Hepatocyte (in vitro differentiated cells): ENCODE measurements around the gene NME7. TPM values are rescaled to one million over a fixed set of nuclear protein-coding genes. Genes with fewer than 3 reads are reported as not detected.

Experiments used
- DNase-seq: peaks from one replicate; pipeline ENCODE4 v3.0.0-alpha.2; 2016; ENCODE audit warnings: low spot score
- H2AFZ ChIP-seq: fragments of 200-600 bp; sonication (generic); 2 replicates; pipeline ENCODE4 v1.6.0; 2016; ENCODE audit warnings: antibody characterized with exemption, mild to moderate bottlenecking
- H3K27ac ChIP-seq: fragments of 200-600 bp; sonication (generic); 2 replicates; pipeline ENCODE4 v1.5.1; 2016; ENCODE audit warnings: mild to moderate bottlenecking
- H3K27me3 ChIP-seq: fragments of 200-600 bp; sonication (generic); 2 replicates; pipeline ENCODE4 v1.6.1; 2016
- H3K36me3 ChIP-seq: fragments of 200-600 bp; sonication (generic); replicated peaks from 2 replicates; pipeline ENCODE4 v1.5.1; 2016; ENCODE audit warnings: low read depth; ENCODE audit not compliant: insufficient read depth
- H3K4me1 ChIP-seq: fragments of 200-600 bp; sonication (generic); 2 replicates; pipeline ENCODE4 v1.5.1; 2016; ENCODE audit warnings: mild to moderate bottlenecking, moderate library complexity; ENCODE audit not compliant: insufficient read depth
- H3K4me2 ChIP-seq: fragments of 200-600 bp; sonication (generic); 2 replicates; pipeline ENCODE4 v1.6.0; 2016
- H3K4me3 ChIP-seq: fragments of 200-600 bp; sonication (generic); 2 replicates; pipeline ENCODE4 v1.5.1; 2016; ENCODE audit warnings: mild to moderate bottlenecking
- H3K79me2 ChIP-seq: fragments of 200-600 bp; sonication (generic); 2 replicates; pipeline ENCODE4 v1.6.0; 2017; ENCODE audit warnings: mild to moderate bottlenecking
- H3K9me2 ChIP-seq: fragments of 200-600 bp; sonication (generic); replicated peaks from 2 replicates; pipeline ENCODE4 v1.6.0; 2017; ENCODE audit warnings: mild to moderate bottlenecking; ENCODE audit not compliant: insufficient read depth
- H3K9me3 ChIP-seq: fragments of 200-600 bp; sonication (generic); 2 replicates; pipeline ENCODE4 v1.5.1; 2016; ENCODE audit warnings: low read depth, mild to moderate bottlenecking
- H4K20me1 ChIP-seq: fragments of 200-600 bp; sonication (generic); 2 replicates; pipeline ENCODE4 v1.6.0; 2016; ENCODE audit warnings: mild to moderate bottlenecking; ENCODE audit not compliant: insufficient read depth, poor library complexity, severe bottlenecking
- EZH2 ChIP-seq: fragments of 200-600 bp; sonication (generic); IDR thresholded peaks from 2 replicates; pipeline ENCODE4 v1.6.1; 2016; ENCODE audit warnings: antibody characterized with exemption, mild to moderate bottlenecking, borderline replicate concordance
- EZH2phosphoT487 ChIP-seq: fragments of 200-600 bp; sonication (generic); IDR thresholded peaks from one replicate; pipeline ENCODE4 v1.6.1; 2018; ENCODE audit warnings: antibody characterized with exemption, mild to moderate bottlenecking, low read depth, moderate library complexity; ENCODE audit not compliant: unreplicated experiment, severe bottlenecking
- WGBS: methylation state at CpG from one replicate; pipeline ENCODE4 v1.1.6; 2016; ENCODE audit warnings: low lambda C conversion rate; ENCODE audit errors: missing lambda C conversion rate; 5-methylcytosine and 5-hydroxymethylcytosine counted together
- polyA plus RNA-seq: library from polyadenylated mRNA; unstranded; fragments of >200 nt; fragmentation: Nextera tagmentation; extraction: Ambion mirVana; gene quantifications from 2 replicates; pipeline ENCODE4 v1.2.1, GENCODE V29; 2016
- total RNA-seq: library from RNA; depleted of rRNA; stranded (reverse); fragments of >200 nt; gene quantifications from 2 replicates; pipeline ENCODE4 v1.2.3, GENCODE V29; 2014
- TF ChIP-seq, protein P1 (sequence below): fragments of 200-600 bp; sonication (generic); IDR thresholded peaks from 2 replicates; pipeline ENCODE4 v1.5.1; 2016; ENCODE audit warnings: antibody characterized with exemption, mild to moderate bottlenecking; ENCODE audit not compliant: poor library complexity

Gene NME7
- total and polyA plus RNA-seq, 2 experiments from 2014 or later, result 13.7 to 76.5 TPM

DNA sequence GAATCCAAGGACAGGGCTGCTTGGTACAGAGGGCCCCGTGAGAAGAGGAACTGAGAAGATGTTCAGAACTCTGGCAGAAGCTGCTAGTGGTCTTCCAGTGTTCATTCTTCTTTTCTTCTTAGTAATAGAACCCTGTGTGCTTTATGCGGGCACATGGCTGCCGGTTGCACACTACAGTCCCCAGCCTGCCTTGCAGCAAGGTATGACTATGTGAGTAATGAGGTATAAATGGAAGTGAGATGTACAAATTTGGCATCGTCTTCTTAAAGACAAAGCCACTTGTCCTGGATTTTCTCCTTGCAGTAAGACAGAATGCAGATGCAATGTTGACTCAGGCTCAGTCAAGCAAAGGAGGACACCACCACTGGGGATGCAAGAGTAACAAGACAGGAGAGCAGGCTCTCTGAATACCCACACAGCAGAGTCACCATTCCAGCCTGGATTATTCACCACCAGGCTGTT lies 276.1 kb downstream of the NME7 start:
- Histone ChIP-seq H4K20me1 (no peaks in the 10 kb centered on the region), H3K9me3 (no peaks in the 10 kb centered on the region), H2AFZ (peak overlapping the region; percentile 7), H3K9me2 (no peaks in the 10 kb centered on the region), H3K36me3 (no peaks in the 10 kb centered on the region), H3K27me3 (no peaks in the 10 kb centered on the region), H3K4me2 (no peak overlapping the region), H3K79me2 (no peaks in the 10 kb centered on the region), H3K4me1 (peaks cover 6% of the 10 kb centered on the region), H3K4me3 (no peak overlapping the region), H3K27ac (no peak overlapping the region)
- WGBS, result 83% methylated on average over 4 of the region's 4 CpGs
- TF ChIP-seq EZH2, result no peak
- no peak for TF ChIP-seq EZH2phosphoT487
- TF ChIP-seq, protein P1, sequence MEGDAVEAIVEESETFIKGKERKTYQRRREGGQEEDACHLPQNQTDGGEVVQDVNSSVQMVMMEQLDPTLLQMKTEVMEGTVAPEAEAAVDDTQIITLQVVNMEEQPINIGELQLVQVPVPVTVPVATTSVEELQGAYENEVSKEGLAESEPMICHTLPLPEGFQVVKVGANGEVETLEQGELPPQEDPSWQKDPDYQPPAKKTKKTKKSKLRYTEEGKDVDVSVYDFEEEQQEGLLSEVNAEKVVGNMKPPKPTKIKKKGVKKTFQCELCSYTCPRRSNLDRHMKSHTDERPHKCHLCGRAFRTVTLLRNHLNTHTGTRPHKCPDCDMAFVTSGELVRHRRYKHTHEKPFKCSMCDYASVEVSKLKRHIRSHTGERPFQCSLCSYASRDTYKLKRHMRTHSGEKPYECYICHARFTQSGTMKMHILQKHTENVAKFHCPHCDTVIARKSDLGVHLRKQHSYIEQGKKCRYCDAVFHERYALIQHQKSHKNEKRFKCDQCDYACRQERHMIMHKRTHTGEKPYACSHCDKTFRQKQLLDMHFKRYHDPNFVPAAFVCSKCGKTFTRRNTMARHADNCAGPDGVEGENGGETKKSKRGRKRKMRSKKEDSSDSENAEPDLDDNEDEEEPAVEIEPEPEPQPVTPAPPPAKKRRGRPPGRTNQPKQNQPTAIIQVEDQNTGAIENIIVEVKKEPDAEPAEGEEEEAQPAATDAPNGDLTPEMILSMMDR, result no peak
- no peak for DNase-seq

DNA sequence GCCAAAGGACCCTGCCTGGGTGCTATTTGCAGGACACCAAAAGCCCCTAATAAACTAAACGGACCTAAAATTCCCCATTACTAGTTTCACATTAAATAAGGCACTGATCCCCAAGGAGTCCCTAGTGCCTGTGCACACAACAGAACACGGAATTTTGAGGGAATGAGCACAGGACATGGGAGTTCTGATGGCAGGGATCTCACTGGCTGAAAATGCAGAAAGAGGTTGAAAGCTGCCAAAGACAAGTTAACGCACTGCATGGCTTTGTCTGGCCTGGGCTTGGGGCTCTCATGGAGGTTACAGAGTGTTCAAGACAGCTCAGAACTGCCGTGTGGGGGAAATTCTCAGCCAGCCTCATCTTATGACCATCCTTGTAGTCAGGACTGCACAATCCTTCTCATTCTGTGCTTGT lies 276.7 kb downstream of the NME7 start:
- Histone ChIP-seq H4K20me1 (no peaks in the 10 kb centered on the region), H3K79me2 (no peaks in the 10 kb centered on the region), H3K4me3 (no peak overlapping the region), H3K4me1 (peaks cover 6% of the 10 kb centered on the region), H3K27ac (no peak overlapping the region), H3K27me3 (no peaks in the 10 kb centered on the region), H3K9me2 (no peaks in the 10 kb centered on the region), H3K4me2 (no peak overlapping the region), H3K9me3 (no peaks in the 10 kb centered on the region), H3K36me3 (no peaks in the 10 kb centered on the region), H2AFZ (peak overlapping the region; percentile 7)
- TF ChIP-seq EZH2phosphoT487, result no peak
- TF ChIP-seq, protein P1, result no peak
- TF ChIP-seq EZH2, result no peak
- 64% methylated on average over 4 of the region's 4 CpGs for WGBS
- no peak for DNase-seq

DNA sequence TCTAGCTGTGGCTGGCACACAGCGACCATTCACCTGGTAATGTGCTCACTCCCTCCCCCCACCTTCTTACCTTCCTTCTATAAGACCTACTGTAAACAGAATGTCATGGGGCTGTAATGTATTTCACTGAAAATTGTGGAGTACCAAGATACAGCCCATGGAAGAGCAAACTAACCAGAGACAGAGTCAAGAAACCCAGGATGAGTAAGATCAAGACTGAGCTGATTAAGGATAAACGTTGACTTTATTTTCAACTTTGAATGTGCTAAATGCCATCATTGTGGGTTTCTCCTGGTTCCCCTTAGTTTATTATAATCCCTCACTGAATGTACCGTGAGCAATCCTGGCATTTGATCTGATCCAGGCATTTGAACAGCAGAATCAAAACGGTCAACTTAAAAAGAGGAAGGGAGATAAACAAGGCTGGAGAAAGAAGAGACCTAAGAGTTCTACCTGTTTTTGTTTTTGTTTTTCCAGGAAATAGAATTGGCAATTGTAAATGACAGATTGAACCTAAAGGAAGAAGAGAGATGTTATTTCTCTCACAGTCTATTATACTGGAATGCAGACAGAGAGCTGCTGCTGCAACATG lies 277.2 kb downstream of the NME7 start:
- Histone ChIP-seq H2AFZ (peak overlapping the region; percentile 43), H3K9me2 (no peaks in the 10 kb centered on the region), H3K4me3 (no peak overlapping the region), H3K27me3 (no peaks in the 10 kb centered on the region), H3K79me2 (no peaks in the 10 kb centered on the region), H4K20me1 (no peaks in the 10 kb centered on the region), H3K4me2 (no peak overlapping the region), H3K27ac (no peak overlapping the region), H3K4me1 (peaks cover 6% of the 10 kb centered on the region), H3K9me3 (no peaks in the 10 kb centered on the region), H3K36me3 (no peaks in the 10 kb centered on the region)
- 48% methylated on average over 4 of the region's 4 CpGs for WGBS
- TF ChIP-seq EZH2phosphoT487 (no peak), EZH2 (no peak)
- TF ChIP-seq, protein P1, result no peak
- no peak for DNase-seq

DNA sequence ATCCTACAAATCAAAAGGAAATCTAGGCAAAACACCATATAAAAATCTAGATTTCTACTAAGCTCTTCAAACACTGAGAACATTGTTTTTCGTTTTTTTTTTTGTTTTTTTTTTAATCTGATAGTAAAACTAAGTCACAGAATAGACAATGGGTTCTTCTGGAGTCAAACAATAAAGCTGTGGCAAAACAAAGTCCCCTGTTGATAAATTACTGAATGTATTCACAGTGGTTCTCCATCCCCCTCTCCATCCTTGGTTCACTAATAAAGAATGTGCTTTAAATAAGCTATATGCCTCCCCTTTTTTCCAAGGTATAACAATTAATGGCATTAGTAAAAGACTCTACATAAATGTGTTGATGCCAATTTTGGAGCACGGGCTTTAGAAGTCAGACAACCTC lies 277.8 kb downstream of the NME7 start:
- TF ChIP-seq EZH2 (no peak), EZH2phosphoT487 (no peak)
- TF ChIP-seq, protein P1, result no peak
- no peaks in the 10 kb centered on the region for H3K9me3 ChIP-seq
- H3K27me3 ChIP-seq, result no peaks in the 10 kb centered on the region
- peaks cover 6% of the 10 kb centered on the region for H3K4me1 ChIP-seq
- no peak overlapping the region for H2AFZ ChIP-seq
- no peak for DNase-seq
- no peaks in the 10 kb centered on the region for H3K79me2 ChIP-seq
- no peak overlapping the region for H3K4me2 ChIP-seq
- WGBS, result 72% methylated on average over 2 of the region's 2 CpGs
- H4K20me1 ChIP-seq, result no peaks in the 10 kb centered on the region
- no peaks in the 10 kb centered on the region for H3K36me3 ChIP-seq
- H3K9me2 ChIP-seq, result no peaks in the 10 kb centered on the region
- H3K4me3 ChIP-seq, result no peak overlapping the region
- H3K27ac ChIP-seq, result no peak overlapping the region
